HepG2 (cell line): ENCODE measurements around the gene CHCHD1. TPM values are rescaled to one million over a fixed set of nuclear protein-coding genes. Genes with fewer than 3 reads are reported as not detected.

Source experiments
- ATF7 ChIP-seq, 2 experiments: fragments of 450-650 bp in 1 of 2; sonication (generic) in 1 of 2; formaldehyde crosslinking in 1 of 2; IDR thresholded peaks; 2 replicates each; pipeline versions ENCODE4 v1.4.0 to v1.6.1; 2016 to 2020; ENCODE audit warnings: antibody characterized with exemption in 1 of 2, mild to moderate bottlenecking in 1 of 2, missing genetic modification reagents in 1 of 2
- CREB3 ChIP-seq: sonication (generic); formaldehyde crosslinking; IDR thresholded peaks from 2 replicates; pipeline ENCODE4 v1.5.0; 2020; ENCODE audit warnings: missing genetic modification reagents
- DNMT1 ChIP-seq: sonication (generic); formaldehyde crosslinking; IDR thresholded peaks from 2 replicates; pipeline ENCODE4 v1.5.1; 2020; ENCODE audit warnings: mild to moderate bottlenecking, missing genetic modification reagents
- FOXO1 ChIP-seq: sonication (generic); formaldehyde crosslinking; IDR thresholded peaks from 2 replicates; pipeline ENCODE4 v1.4.0; 2020; ENCODE audit warnings: missing genetic modification reagents
- HDAC1 ChIP-seq: sonication (generic); formaldehyde crosslinking; IDR thresholded peaks from 2 replicates; pipeline ENCODE4 v1.5.1; 2020; ENCODE audit warnings: mild to moderate bottlenecking, missing genetic modification reagents
- HOXD1 ChIP-seq: sonication (generic); formaldehyde crosslinking; IDR thresholded peaks from 2 replicates; pipeline ENCODE4 v1.5.0; 2020; ENCODE audit warnings: missing genetic modification reagents
- KLF13 ChIP-seq: sonication (generic); formaldehyde crosslinking; IDR thresholded peaks from 2 replicates; pipeline ENCODE4 v1.4.0; 2020; ENCODE audit warnings: mild to moderate bottlenecking, missing genetic modification reagents
- MZF1 ChIP-seq: sonication (generic); formaldehyde crosslinking; IDR thresholded peaks from 2 replicates; pipeline ENCODE4 v1.8.1; 2023; ENCODE audit warnings: mild to moderate bottlenecking, missing genetic modification reagents, borderline replicate concordance
- NFE2L2 ChIP-seq: fragments of 150-350 bp; IDR thresholded peaks from 2 replicates; pipeline ENCODE4 v1.6.1; 2014; ENCODE audit warnings: low read length
- REXO4 ChIP-seq: sonication (generic); formaldehyde crosslinking; IDR thresholded peaks from 2 replicates; pipeline ENCODE4 v1.8.0; 2022; ENCODE audit warnings: missing genetic modification reagents, mild to moderate bottlenecking, borderline replicate concordance
- RNF2 ChIP-seq: fragments of 450-650 bp; conservative IDR thresholded peaks from 2 replicates; pipeline ENCODE4 v1.6.1; 2016; ENCODE audit warnings: low read depth
- SNRNP70 ChIP-seq: fragments of 200-400 bp; formaldehyde crosslinking; IDR thresholded peaks from 2 replicates; pipeline ENCODE4 v1.6.1; 2017; ENCODE audit warnings: mild to moderate bottlenecking, low read depth, low read length, moderate library complexity
- TOE1 ChIP-seq: sonication (generic); formaldehyde crosslinking; IDR thresholded peaks from 2 replicates; pipeline ENCODE4 v1.4.0; 2020; ENCODE audit warnings: mild to moderate bottlenecking, missing genetic modification reagents
- TSC22D2 ChIP-seq: sonication (generic); formaldehyde crosslinking; IDR thresholded peaks from 2 replicates; pipeline ENCODE4 v1.5.1; 2020; ENCODE audit warnings: missing genetic modification reagents, mild to moderate bottlenecking, borderline replicate concordance
- ZBTB1 ChIP-seq: sonication (generic); formaldehyde crosslinking; IDR thresholded peaks from 2 replicates; pipeline ENCODE4 v1.4.0; 2020; ENCODE audit warnings: missing genetic modification reagents, borderline replicate concordance
- ZKSCAN1 ChIP-seq: fragments of 150-350 bp; IDR thresholded peaks from 2 replicates; pipeline ENCODE4 v1.6.1; 2014; ENCODE audit warnings: low read length
- ZNF121 ChIP-seq: sonication (generic); formaldehyde crosslinking; IDR thresholded peaks from 2 replicates; pipeline ENCODE4 v1.5.0; 2020; ENCODE audit warnings: mild to moderate bottlenecking, missing genetic modification reagents
- ZNF232 ChIP-seq: sonication (generic); formaldehyde crosslinking; IDR thresholded peaks from 2 replicates; pipeline ENCODE4 v1.4.0; 2020; ENCODE audit warnings: missing genetic modification reagents, borderline replicate concordance
- ZNF337 ChIP-seq: sonication (generic); formaldehyde crosslinking; IDR thresholded peaks from 2 replicates; pipeline ENCODE4 v1.5.1; 2020; ENCODE audit warnings: missing genetic modification reagents, low read depth, mild to moderate bottlenecking, borderline replicate concordance
- ZNF354B ChIP-seq: sonication (generic); formaldehyde crosslinking; IDR thresholded peaks from 2 replicates; pipeline ENCODE4 v1.8.0; 2022; ENCODE audit warnings: mild to moderate bottlenecking, missing genetic modification reagents
- ZNF431 ChIP-seq: sonication (generic); formaldehyde crosslinking; IDR thresholded peaks from 2 replicates; pipeline ENCODE4 v1.9.0; 2022; ENCODE audit warnings: missing genetic modification reagents, low read depth, mild to moderate bottlenecking, borderline replicate concordance
- ZNF749 ChIP-seq: sonication (generic); formaldehyde crosslinking; IDR thresholded peaks from 2 replicates; pipeline ENCODE4 v1.8.0; 2022; ENCODE audit warnings: mild to moderate bottlenecking, missing genetic modification reagents, moderate library complexity, borderline replicate concordance
- ZNF768 ChIP-seq: sonication (generic); formaldehyde crosslinking; IDR thresholded peaks from 2 replicates; pipeline ENCODE4 v1.4.0; 2020; ENCODE audit warnings: missing genetic modification reagents
- polyA plus RNA-seq, 8 experiments: library from polyadenylated mRNA; depleted of rRNA in 3 of 8; stranded (reverse) in 7 of 8; unstranded in 1 of 8; fragments of >200 nt; fragmentation: Illumina TruSeq in 4 of 8; extraction: Trizol in 4 of 8; gene quantifications; 2 replicates each; pipeline versions ENCODE4 v1.2.1 to v1.2.3, GENCODE V29; 2011 to 2016; ENCODE audit warnings: low read depth in 4 of 8, missing spikeins in 1 of 8, mixed read lengths in 1 of 8; ENCODE audit not compliant: insufficient read depth in 1 of 8
- total RNA-seq, 5 experiments: library from RNA; depleted of rRNA; stranded (reverse); fragments of >200 nt; fragmentation: Illumina TruSeq; extraction: Trizol; gene quantifications; 2 replicates each; pipeline ENCODE4 v1.2.3, GENCODE V29; 2016; ENCODE audit warnings: low read depth in 1 of 5
- TF ChIP-seq, protein P1 (sequence below): sonication (generic); formaldehyde crosslinking; IDR thresholded peaks from 2 replicates; pipeline ENCODE4 v1.8.1; 2023; ENCODE audit warnings: missing genetic modification reagents, mild to moderate bottlenecking, borderline replicate concordance
- TF ChIP-seq, protein P2 (sequence below): sonication (generic); formaldehyde crosslinking; IDR thresholded peaks from 2 replicates; pipeline ENCODE4 v1.8.0; 2022; ENCODE audit warnings: mild to moderate bottlenecking, missing genetic modification reagents
- TF ChIP-seq, protein P3 (sequence below): sonication (generic); formaldehyde crosslinking; IDR thresholded peaks from 2 replicates; pipeline ENCODE4 v1.5.0; 2020; ENCODE audit warnings: mild to moderate bottlenecking, missing genetic modification reagents, borderline replicate concordance

The CHCHD1 gene
- total and polyA plus RNA-seq, 2 of the 13 experiments (the other 11 are each of a cell fraction or from before 2014, with no cell fraction given), result 36.9 to 71.2 TPM

DNA sequence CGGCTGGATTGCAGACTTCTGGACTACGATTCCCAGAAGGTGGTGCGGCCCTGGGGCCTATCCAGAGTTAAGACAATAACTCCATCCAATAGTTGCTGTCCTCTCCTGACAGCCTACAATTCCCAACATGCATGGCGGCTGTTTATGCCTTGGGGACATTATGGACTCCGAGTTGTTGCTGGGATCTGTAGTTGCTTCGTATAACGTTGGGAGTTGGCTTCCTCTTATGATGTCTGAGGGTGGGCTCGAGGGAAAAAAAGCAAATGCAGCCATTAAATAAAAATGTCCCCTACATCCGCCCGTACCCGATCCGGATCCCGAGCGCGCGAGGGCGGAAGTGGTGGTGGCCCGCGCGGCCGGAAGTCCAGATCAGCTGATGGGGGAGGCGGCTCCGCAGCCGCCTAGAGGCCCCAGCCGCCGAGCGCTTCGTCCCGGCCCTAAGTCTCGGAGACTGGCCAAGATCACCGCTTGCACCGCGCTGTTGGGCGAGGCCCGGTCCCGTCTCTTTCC lies 3.4 kb downstream of the CHCHD1 start, which contains the start of gene ZSWIM8 (continued):
- TF ChIP-seq KLF13 (no peak), HOXD1 (no peak), ZNF431 (CRISPR knock-in tag) (no peak), ZNF354B (CRISPR knock-in tag) (no peak), SNRNP70 (no peak), ZNF232 (CRISPR knock-in tag) (no peak), ZKSCAN1 (no peak), ZNF121 (CRISPR knock-in tag) (no peak), ZNF749 (CRISPR knock-in tag) (no peak), ZBTB1 (CRISPR knock-in tag) (no peak), ZNF768 (CRISPR knock-in tag) (no peak), HDAC1 (CRISPR knock-in tag) (peak; percentile 87), ZNF337 (CRISPR knock-in tag) (no peak), FOXO1 (CRISPR knock-in tag) (peak; percentile 62; the same call in 1 of the 2 replicates), NFE2L2 (no peak), RNF2 (no peak), ATF7 (IDR thresholded peaks at IDR 0.05) (no peak), ATF7 (CRISPR knock-in tag; IDR thresholded peaks at IDR 0.05) (no peak), DNMT1 (CRISPR knock-in tag) (no peak), TSC22D2 (CRISPR knock-in tag) (no peak), REXO4 (CRISPR knock-in tag) (no peak), TOE1 (CRISPR knock-in tag) (no peak), CREB3 (CRISPR knock-in tag) (no peak), MZF1 (CRISPR knock-in tag) (no peak)
- TF ChIP-seq, protein P1, sequence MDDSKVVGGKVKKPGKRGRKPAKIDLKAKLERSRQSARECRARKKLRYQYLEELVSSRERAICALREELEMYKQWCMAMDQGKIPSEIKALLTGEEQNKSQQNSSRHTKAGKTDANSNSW (CRISPR knock-in tag), result no peak
- TF ChIP-seq, protein P2, sequence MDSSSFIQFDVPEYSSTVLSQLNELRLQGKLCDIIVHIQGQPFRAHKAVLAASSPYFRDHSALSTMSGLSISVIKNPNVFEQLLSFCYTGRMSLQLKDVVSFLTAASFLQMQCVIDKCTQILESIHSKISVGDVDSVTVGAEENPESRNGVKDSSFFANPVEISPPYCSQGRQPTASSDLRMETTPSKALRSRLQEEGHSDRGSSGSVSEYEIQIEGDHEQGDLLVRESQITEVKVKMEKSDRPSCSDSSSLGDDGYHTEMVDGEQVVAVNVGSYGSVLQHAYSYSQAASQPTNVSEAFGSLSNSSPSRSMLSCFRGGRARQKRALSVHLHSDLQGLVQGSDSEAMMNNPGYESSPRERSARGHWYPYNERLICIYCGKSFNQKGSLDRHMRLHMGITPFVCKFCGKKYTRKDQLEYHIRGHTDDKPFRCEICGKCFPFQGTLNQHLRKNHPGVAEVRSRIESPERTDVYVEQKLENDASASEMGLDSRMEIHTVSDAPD (CRISPR knock-in tag), result no peak
- TF ChIP-seq, protein P3, sequence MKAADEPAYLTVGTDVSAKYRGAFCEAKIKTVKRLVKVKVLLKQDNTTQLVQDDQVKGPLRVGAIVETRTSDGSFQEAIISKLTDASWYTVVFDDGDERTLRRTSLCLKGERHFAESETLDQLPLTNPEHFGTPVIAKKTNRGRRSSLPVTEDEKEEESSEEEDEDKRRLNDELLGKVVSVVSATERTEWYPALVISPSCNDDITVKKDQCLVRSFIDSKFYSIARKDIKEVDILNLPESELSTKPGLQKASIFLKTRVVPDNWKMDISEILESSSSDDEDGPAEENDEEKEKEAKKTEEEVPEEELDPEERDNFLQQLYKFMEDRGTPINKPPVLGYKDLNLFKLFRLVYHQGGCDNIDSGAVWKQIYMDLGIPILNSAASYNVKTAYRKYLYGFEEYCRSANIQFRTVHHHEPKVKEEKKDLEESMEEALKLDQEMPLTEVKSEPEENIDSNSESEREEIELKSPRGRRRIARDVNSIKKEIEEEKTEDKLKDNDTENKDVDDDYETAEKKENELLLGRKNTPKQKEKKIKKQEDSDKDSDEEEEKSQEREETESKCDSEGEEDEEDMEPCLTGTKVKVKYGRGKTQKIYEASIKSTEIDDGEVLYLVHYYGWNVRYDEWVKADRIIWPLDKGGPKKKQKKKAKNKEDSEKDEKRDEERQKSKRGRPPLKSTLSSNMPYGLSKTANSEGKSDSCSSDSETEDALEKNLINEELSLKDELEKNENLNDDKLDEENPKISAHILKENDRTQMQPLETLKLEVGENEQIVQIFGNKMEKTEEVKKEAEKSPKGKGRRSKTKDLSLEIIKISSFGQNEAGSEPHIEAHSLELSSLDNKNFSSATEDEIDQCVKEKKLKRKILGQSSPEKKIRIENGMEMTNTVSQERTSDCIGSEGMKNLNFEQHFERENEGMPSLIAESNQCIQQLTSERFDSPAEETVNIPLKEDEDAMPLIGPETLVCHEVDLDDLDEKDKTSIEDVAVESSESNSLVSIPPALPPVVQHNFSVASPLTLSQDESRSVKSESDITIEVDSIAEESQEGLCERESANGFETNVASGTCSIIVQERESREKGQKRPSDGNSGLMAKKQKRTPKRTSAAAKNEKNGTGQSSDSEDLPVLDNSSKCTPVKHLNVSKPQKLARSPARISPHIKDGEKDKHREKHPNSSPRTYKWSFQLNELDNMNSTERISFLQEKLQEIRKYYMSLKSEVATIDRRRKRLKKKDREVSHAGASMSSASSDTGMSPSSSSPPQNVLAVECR (CRISPR knock-in tag), result peak; percentile 91
